ENCODE results near the gene ANGPTL1.
"Not testable (repeated sequence)": the region's sequence is repeated elsewhere in the genome, so short reads cannot be mapped to it uniquely, and the experiment has no call there.

Gene ANGPTL1

GRCh38 chr1:178864326-178864725 lies 6.6 kb downstream of the ANGPTL1 start:
- H3K4me3 ChIP-seq (ENCODE audit: low read depth, low read length) = no peak overlapping the region
- no peak for DNase-seq (ENCODE audit: low read depth)
- TF ChIP-seq POLR2A (IDR thresholded peaks at IDR 0.05; ENCODE audit: extremely low read depth, insufficient read length) (no peak), MYC (IDR thresholded peaks at IDR 0.05; ENCODE audit: low read depth, low read length) (no peak)
- TF ChIP-seq, protein P1, sequence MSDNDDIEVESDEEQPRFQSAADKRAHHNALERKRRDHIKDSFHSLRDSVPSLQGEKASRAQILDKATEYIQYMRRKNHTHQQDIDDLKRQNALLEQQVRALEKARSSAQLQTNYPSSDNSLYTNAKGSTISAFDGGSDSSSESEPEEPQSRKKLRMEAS (IDR thresholded peaks at IDR 0.05; ENCODE audit: low read depth, low read length) = no peak
- TF ChIP-seq, protein P2, sequence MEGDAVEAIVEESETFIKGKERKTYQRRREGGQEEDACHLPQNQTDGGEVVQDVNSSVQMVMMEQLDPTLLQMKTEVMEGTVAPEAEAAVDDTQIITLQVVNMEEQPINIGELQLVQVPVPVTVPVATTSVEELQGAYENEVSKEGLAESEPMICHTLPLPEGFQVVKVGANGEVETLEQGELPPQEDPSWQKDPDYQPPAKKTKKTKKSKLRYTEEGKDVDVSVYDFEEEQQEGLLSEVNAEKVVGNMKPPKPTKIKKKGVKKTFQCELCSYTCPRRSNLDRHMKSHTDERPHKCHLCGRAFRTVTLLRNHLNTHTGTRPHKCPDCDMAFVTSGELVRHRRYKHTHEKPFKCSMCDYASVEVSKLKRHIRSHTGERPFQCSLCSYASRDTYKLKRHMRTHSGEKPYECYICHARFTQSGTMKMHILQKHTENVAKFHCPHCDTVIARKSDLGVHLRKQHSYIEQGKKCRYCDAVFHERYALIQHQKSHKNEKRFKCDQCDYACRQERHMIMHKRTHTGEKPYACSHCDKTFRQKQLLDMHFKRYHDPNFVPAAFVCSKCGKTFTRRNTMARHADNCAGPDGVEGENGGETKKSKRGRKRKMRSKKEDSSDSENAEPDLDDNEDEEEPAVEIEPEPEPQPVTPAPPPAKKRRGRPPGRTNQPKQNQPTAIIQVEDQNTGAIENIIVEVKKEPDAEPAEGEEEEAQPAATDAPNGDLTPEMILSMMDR (IDR thresholded peaks at IDR 0.05; ENCODE audit: low read depth, low read length) = no peak

GRCh38 chr1:178862864-178863263 lies 8.0 kb downstream of the ANGPTL1 start:
- H3K4me3 ChIP-seq (ENCODE audit: low read depth, low read length) = no peak overlapping the region
- TF ChIP-seq, protein P2 (IDR thresholded peaks at IDR 0.05; ENCODE audit: low read depth, low read length) = no peak
- TF ChIP-seq MYC (IDR thresholded peaks at IDR 0.05; ENCODE audit: low read depth, low read length) = no peak
- TF ChIP-seq, protein P1 (IDR thresholded peaks at IDR 0.05; ENCODE audit: low read depth, low read length) = no peak
- TF ChIP-seq POLR2A (IDR thresholded peaks at IDR 0.05; ENCODE audit: extremely low read depth, insufficient read length) = no peak
- DNase-seq (ENCODE audit: low read depth) = no peak

- no peak overlapping the region for H3K4me3 ChIP-seq (ENCODE audit: low read depth, low read length)
- TF ChIP-seq, protein P1 (IDR thresholded peaks at IDR 0.05; ENCODE audit: low read depth, low read length) = no peak
- no peak for TF ChIP-seq MYC (IDR thresholded peaks at IDR 0.05; ENCODE audit: low read depth, low read length)
- no peak for TF ChIP-seq POLR2A (IDR thresholded peaks at IDR 0.05; ENCODE audit: extremely low read depth, insufficient read length)
- TF ChIP-seq, protein P2 (IDR thresholded peaks at IDR 0.05; ENCODE audit: low read depth, low read length) = no peak
- no peak for DNase-seq (ENCODE audit: low read depth)
Observed at GRCh38 chr1:178862416-178862815, 8.5 kb downstream of the ANGPTL1 start.

GRCh38 chr1:178857126-178857525 lies 13.8 kb downstream of the ANGPTL1 start:
- H3K4me3 ChIP-seq (ENCODE audit: low read depth, low read length) = no peak overlapping the region
- no peak for DNase-seq (ENCODE audit: low read depth)
- TF ChIP-seq, protein P1 (IDR thresholded peaks at IDR 0.05; ENCODE audit: low read depth, low read length) = no peak
- no peak for TF ChIP-seq POLR2A (IDR thresholded peaks at IDR 0.05; ENCODE audit: extremely low read depth, insufficient read length)
- no peak for TF ChIP-seq MYC (IDR thresholded peaks at IDR 0.05; ENCODE audit: low read depth, low read length)
- TF ChIP-seq, protein P2 (IDR thresholded peaks at IDR 0.05; ENCODE audit: low read depth, low read length) = no peak

- TF ChIP-seq POLR2A (IDR thresholded peaks at IDR 0.05; ENCODE audit: extremely low read depth, insufficient read length) = no peak
- TF ChIP-seq MYC (IDR thresholded peaks at IDR 0.05; ENCODE audit: low read depth, low read length) = no peak
- TF ChIP-seq, protein P2 (IDR thresholded peaks at IDR 0.05; ENCODE audit: low read depth, low read length) = no peak
- TF ChIP-seq, protein P1 (IDR thresholded peaks at IDR 0.05; ENCODE audit: low read depth, low read length) = no peak
Observed at GRCh38 chr1:178849918-178850317, 21.0 kb downstream of the ANGPTL1 start.

DNA sequence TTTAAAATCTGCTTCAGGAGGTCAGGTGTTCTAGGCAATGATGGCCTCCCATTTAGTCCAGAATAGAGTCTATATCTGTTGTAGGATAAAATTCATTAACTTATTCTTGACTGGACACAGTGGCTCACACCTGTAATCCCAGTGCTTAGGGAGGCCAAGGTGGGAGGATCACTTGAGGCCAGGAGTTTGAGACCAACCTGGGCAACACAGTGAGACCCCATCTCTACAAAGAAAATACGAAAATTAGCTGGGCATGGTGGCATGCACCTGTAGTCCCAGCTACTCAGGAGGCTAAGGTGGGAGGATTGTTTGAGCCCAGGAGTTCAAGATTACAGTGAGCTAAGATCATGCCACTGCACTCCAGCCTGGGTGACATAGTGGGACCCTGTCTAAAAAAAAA lies 23.0 kb downstream of the ANGPTL1 start:
- DNase-seq (ENCODE audit: low read depth); H3K4me3 ChIP-seq (ENCODE audit: low read depth, low read length): not testable (repeated sequence)

More at GRCh38 chr1:178849918-178850317, 21.0 kb downstream of the ANGPTL1 start:
- DNase-seq (ENCODE audit: low read depth) = no peak
- H3K4me3 ChIP-seq (ENCODE audit: low read depth, low read length) = no peak overlapping the region
